COLO829 (cell line): Measurements from ENCODE around the gene WDR86.

Experiments used
- DNase-seq: peaks from one replicate; pipeline ENCODE4 v3.0.0; 2012; ENCODE audit warnings: low spot score

The WDR86 gene

DNA sequence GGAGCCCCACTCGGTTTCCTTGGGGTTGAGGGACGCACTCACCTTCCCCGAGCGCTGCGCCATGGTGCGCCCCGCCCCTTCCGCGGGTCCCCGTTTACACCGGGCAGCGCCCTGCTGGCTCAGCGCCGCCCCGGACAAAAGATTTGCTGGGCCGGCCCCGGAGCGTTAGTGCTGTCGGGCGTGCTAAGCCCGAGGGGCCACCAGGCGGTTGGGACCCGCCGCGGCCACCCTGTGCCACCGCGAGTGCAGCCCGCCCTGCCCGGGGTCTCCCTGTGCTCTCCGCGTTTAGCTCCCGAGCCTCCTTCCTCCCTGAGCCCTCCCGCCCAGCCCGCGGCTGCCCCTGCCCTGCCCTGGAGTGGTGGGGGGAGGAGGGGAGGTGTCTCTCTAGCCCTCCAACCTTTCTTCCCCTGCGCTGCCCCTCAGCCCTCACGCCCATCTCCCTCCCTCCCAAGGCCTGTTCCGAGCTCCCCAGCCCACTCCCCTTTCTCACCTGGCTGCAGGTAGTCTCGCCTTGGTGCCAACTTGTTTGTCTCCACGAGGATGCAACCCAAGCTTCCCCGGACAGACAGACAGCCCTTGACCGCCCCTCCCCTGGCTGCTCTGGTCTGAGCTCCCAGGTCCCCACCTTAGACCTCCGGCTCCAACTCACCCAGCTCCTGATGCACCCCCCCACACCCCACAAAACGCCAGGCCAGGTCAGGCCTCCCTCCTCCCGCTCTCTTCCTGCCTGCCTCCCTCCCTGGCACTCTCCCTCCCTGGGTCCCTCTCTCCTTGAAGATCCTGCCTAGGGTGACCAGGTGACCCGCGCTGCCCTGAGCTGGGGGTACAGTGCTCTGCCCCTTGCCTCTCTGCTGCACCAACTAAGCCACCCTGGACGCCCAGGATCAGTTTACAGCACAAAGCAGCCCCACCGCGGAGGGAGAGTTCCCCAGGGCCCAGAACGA lies 30.3 kb upstream of the WDR86 start, which contains the start of gene CRYGN:
TSS of gene CRYGN (minus strand) at position 287 of the 944 bp plus-strand sequence. CDS start at position 63, 224 bp downstream.
- DNase-seq, result no peak

- DNase-seq, result no peak
These were observed 29.2 kb upstream of the WDR86 start for GRCh38 chr7:151438864-151439601.

DNA sequence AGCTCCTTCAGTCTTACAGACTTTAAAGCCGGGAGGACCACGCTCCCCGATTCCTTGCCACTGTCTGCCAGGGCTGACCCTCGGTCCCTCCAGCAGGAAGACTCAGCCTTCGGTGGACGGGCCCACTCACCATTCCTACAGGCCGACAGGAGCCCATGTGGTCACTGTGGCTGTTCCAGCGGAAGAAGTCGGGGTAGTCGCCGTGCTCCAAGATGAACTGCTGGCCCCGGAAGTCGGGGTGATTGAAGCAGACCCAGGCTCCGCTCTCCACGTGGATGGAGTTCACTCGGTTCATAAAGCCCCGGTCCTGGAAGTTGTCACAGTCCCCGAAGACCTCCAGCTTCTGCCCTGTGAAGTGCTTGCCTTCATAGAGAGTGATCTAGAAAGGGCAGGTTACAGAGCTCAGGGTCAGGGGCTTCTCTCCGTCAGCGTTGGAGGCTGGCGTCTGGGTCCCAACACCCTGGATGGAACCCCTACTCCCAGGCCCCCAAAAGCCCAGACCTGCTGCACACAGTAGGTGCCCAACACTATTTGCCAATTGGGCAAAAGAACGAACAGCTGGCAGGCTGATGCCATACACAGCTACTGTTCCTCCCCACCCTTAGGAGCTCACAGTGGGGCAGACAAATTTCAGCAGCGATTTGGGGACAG lies 28.2 kb upstream of the WDR86 start:
- DNase-seq, result no peak

- no peak for DNase-seq
These were observed 27.3 kb upstream of the WDR86 start for GRCh38 chr7:151437159-151437553.

- DNase-seq, result no peak
These were observed 26.8 kb upstream of the WDR86 start for GRCh38 chr7:151436446-151437158.

DNA sequence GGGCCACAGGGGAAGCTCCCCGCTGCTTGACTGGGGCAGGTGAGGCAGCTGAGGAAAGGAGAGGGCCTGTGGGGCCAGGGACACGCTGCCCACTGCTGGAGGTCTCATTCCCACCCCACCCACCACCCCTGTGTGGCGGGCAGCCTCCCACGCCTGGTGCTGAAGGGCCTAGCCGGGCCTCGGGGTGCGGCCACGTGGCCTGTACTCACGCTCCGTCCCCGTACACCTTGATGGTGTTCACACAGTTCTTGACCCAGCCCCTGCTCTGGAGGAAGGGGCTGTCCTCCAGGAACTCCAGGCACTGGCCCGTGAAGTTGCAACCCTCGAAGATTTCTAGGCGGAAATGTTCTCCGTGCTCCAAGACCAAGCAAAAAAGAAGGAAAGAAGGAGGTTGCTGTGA lies 26.1 kb upstream of the WDR86 start:
- no peak for DNase-seq

DNA sequence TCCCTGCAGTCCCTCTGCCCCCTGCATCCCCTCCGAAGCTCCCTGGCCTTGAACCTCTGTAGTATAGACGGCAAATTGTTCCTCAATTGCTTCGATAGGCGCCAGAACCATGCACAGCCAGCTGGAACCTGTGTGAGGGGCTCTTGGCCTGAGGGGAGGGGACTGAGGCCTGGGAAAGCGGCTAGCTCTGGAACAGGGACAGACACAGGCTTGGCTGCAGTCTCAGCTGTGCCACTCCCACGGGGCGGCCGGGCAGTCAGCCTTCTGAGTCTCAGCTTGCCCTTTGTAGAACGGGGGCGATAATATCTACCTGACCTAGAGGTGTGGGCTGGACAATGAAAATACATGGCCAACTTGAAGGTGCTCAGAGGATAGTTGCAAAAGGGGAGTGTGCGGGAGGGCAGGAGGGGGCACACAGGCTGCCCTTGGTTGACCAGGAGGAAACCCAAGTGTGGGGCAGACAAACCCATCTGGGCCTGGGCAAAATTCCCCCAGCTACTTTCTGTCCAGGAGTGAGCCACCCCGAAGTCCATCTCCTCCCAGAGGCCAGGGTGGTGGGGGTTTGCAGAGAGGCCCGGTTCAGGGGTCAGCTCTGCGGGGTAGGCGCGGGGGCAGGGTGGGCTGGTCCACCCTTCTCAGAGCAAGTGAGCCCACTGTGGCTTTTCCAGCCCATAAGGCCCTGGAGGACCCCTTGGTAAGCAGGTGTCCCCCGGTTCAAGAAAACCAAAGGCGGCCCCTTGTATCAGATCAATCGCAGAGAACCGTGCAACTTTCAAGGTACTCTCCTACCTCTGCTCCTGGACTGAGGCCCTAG lies 25.5 kb upstream of the WDR86 start:
- no peak for DNase-seq

DNA sequence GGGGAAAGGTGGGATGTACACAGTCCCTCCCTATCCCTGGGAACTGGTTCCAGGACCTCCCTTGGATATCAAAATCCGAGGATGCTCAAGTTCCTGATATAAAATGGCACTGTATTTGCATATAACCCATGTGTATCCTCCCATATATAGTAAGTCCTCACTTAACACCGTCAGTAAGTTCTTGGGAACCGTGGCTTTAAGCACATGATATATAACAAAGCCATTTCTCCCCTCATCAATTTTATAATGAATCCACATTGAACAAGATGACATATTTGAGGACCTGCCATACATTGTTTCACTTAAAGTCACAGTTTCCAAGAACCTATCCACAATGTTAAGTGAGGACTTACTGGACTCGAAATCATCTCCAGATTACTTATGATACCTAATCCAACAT lies 24.7 kb upstream of the WDR86 start:
- DNase-seq, result no peak

- DNase-seq, result no peak
These were observed 24.0 kb upstream of the WDR86 start for GRCh38 chr7:151433721-151434400.

DNA sequence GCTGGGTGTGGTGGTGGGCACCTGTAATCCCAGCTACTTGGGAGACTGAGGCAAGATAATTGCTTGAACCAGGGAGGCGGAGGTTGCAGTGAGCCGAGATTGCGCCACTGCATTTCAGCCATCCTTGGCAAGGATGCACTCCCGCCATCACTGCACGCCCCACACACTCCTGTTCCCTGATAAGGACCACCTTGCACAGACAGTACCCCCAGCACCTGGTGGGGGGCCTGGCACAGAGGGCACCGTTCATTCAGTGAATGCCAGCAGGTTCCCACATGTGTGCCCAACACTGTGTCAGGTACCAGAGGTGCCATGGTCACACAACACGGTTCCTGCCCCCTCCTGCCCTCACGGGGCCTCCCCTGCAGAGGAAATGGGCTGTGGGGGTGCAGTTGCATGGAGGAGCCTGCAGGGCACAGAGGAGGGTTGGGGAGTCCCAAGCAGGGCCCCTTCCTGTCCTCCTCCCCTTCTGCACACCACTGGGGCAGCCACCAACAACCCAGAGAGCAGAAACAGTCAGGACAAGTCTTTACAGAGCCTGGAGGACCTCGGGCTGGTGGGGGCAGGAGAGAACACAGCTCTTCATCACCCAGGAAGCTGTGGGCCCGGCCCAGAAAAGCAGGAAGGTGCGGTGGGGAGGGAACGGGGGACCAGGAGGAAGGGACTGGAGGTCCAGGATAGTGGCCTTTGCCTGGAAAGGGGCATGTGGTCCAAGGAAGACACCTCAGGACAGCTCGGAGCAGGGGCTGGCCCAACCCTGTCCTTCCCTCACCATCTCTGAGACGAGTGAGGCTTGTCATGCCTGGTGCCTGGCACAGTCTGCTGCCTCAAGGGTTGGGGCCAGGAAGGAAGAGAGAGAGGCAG lies 23.1 kb upstream of the WDR86 start:
- no peak for DNase-seq

- DNase-seq, result no peak
These were observed 22.0 kb upstream of the WDR86 start for GRCh38 chr7:151431768-151432311.

- DNase-seq, result no peak
These were observed 21.5 kb upstream of the WDR86 start for GRCh38 chr7:151431281-151431767.

DNA sequence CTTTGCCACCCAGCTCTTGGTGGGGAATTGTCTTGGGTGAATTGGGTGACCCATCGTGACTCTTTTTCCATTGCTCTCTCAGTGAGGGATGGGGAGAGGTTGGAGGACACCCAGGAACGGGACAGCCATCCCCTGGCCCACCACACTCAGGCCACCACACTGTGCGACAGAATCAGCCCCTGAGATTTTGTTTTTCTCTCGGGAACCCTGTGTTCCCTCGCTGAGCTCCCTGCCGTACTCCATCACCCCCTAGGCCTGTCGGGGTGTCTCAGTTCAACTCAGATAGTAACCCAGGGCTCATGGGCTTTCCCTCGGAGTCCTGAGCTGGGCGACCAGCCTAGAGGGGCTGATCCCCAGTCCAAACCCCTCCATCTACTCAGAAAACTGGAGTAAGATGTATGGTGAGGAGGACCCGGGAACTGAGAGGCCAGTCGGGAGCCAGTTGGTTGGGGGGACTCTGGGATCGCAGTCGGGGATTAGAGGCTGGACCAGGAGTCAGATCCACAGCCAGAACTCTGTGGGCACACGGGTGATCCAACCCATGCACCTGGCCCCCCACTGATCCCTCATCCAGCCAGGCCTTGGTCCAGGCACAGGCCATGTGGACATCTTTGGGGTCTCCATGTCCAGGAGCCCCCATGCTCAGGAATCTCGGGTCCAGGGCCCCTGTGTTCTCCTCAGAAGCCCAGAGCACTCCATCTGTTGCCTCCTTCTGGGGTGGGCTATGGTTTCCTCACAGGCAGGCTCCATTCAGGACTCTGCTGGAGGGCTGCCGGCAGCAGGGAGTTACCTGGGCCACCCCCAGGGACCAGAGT lies 20.8 kb upstream of the WDR86 start:
- no peak for DNase-seq

- no peak for DNase-seq
These were observed 19.9 kb upstream of the WDR86 start for GRCh38 chr7:151429560-151430331.

DNA sequence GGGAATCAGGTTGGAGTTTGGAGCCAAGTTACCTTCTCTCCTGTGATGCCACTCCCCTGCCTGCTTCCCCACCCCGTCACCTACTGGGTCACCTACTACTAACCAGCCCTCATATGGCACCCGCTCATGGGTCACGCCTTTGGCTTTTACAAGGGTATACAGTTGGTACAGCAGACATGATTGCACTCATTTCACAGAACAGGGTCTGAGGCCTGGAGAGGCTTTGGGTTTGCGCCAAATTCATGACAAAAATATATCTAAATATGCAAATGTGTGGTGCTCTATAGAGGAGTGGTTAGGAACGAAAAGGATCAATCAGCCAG lies 19.4 kb upstream of the WDR86 start:
- no peak for DNase-seq

- no peak for DNase-seq
These were observed 18.8 kb upstream of the WDR86 start for GRCh38 chr7:151428378-151429236.
